Thymus (tissue), 11 donors: ENCODE data around the gene ELF5. TPM values are rescaled to one million over a fixed set of nuclear protein-coding genes. Genes with fewer than 3 reads are reported as not detected.

Experiments
- DNase-seq, 9 donors: peaks; one replicate each; pipeline ENCODE4 v3.0.0-alpha.2; 2013; ENCODE audit warnings: low spot score in 9 of 9, low read depth in 6 of 9, missing footprints in 1 of 9
- H3K27ac ChIP-seq, 2 donors: one replicate each; pipeline ENCODE4 v1.5.1; 2013; ENCODE audit warnings: control low read depth in 1 of 2, low read depth in 1 of 2, low read length in 1 of 2, mild to moderate bottlenecking in 1 of 2, moderate library complexity in 1 of 2
- H3K27me3 ChIP-seq, 2 donors: one replicate each; pipeline ENCODE4 v1.5.1; 2013; ENCODE audit warnings: low read length in 1 of 2; ENCODE audit not compliant: control insufficient read depth in 2 of 2, insufficient read depth in 1 of 2
- H3K36me3 ChIP-seq, 2 donors: one replicate each; pipeline ENCODE4 v1.5.1; 2013; ENCODE audit warnings: low read length in 1 of 2, mild to moderate bottlenecking in 1 of 2, moderate library complexity in 1 of 2; ENCODE audit not compliant: control insufficient read depth in 2 of 2, insufficient read depth in 2 of 2
- H3K4me1 ChIP-seq, 2 donors: one replicate each; pipeline ENCODE4 v1.5.1; 2013; ENCODE audit warnings: low read length in 2 of 2; ENCODE audit not compliant: control insufficient read depth in 2 of 2, insufficient read depth in 2 of 2
- H3K4me3 ChIP-seq, 2 donors: one replicate each; pipeline ENCODE4 v1.5.1; 2013; ENCODE audit warnings: low read length in 2 of 2, control low read depth in 1 of 2, mild to moderate bottlenecking in 1 of 2
- H3K9me3 ChIP-seq, 2 donors: one replicate each; pipeline ENCODE4 v1.5.1; 2013; ENCODE audit warnings: low read length in 1 of 2, mild to moderate bottlenecking in 1 of 2; ENCODE audit not compliant: control insufficient read depth in 2 of 2, insufficient read depth in 1 of 2
- WGBS: extraction: QIAGEN DNeasy Blood & Tissue Kit; methylation state at CpG from one replicate; pipeline ENCODE4 v1.1.7; 2013; 5-methylcytosine and 5-hydroxymethylcytosine counted together
- polyA plus RNA-seq: library from polyadenylated mRNA; stranded (reverse); fragments of 200-250 nt; gene quantifications from one replicate; pipeline ENCODE4 v1.2.3, GENCODE V29; 2013
- total RNA-seq: library from RNA; stranded (reverse); fragments of 120-200 nt; gene quantifications from one replicate; pipeline ENCODE4 v1.2.4, GENCODE V29; 2013
- donor health status: healthy.

ELF5 gene
- total and polyA plus RNA-seq, 2 donors: 0.52 to 4.5 TPM

GRCh38 chr11:34542089-34542488, 28.5 kb upstream of the ELF5 start:
- no peak overlapping the region for H3K4me3 ChIP-seq
- H3K4me1 ChIP-seq: no peaks in the 10 kb centered on the region
- H3K27ac ChIP-seq: no peak overlapping the region
- H3K36me3 ChIP-seq: no peaks in the 10 kb centered on the region
- peaks cover 0 to 4% of the 10 kb centered on the region in 2 donors for H3K27me3 ChIP-seq
- DNase-seq: no peak
- H3K9me3 ChIP-seq: no peaks in the 10 kb centered on the region

DNA sequence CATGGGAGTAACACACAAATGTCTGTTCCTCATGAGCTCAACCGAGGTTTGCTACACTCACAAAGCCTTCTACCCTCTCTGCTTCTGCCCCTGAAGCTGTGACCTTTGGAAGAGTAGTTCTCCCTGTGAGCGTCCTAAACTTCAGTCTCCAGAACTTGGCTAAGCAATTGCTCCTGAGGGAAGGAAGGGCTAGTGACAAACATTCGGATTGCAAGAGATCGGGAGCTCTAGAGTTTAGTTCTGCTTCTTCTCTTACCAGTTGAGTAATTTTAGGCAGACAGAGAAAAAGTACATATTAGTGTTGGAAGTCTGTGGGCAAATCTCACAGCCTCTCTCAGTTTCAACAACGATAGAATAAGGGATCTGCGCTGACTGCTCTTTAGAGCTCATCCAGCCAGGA, 27.3 kb upstream of the ELF5 start:
- Histone ChIP-seq H3K27ac (no peak overlapping the region), H3K4me3 (no peak overlapping the region), H3K9me3 (no peaks in the 10 kb centered on the region), H3K4me1 (no peaks in the 10 kb centered on the region), H3K27me3 (peaks cover 0 to 4% of the 10 kb centered on the region in 2 donors), H3K36me3 (no peaks in the 10 kb centered on the region)
- no peak for DNase-seq
- 80% methylated on average over 6 of the region's 6 CpGs for WGBS

DNA sequence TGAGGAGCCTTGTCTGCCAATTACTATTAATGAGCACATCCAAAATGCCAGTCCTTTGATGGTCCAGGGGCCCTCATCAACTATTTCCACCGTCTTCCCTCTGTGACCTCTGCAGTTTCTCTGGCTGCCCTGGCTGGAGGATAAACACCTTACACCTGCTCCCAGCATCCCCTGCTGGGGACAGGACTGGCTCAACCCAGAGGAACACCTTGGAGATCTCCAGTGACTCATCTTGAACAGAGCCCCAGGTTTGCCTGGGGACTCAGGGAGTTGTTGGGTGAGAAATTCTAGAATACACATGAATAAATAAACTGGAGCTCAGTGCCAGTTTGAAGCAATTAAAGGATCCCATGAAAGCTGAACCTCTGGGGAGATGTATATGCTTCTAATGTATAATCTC, 24.0 kb upstream of the ELF5 start:
- H3K4me1 ChIP-seq: no peaks in the 10 kb centered on the region
- H3K4me3 ChIP-seq: no peak overlapping the region
- peaks cover 0 to 4% of the 10 kb centered on the region in 2 donors for H3K27me3 ChIP-seq
- no peaks in the 10 kb centered on the region for H3K36me3 ChIP-seq
- no peak for DNase-seq
- no peaks in the 10 kb centered on the region for H3K9me3 ChIP-seq
- H3K27ac ChIP-seq: no peak overlapping the region
- WGBS: 90% methylated on average over 1 of the region's 1 CpG

DNA sequence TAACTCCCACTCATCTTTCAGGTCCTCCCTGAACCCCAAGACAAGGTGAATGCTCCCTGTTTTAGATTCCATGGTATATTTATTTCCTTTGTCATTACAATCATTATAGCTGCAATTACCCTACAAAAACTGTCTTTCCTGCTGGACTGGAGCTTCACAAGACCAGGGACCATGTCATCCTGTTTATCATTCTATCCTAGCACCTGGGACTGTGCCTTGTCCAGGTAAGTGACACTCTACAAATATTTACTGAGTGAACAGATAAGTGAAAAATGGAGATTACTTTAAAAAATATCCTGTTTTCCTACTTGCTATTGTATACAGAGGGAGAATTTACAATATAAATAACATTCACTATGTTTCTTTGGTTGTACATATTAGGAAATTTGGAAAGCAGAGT, 22.5 kb upstream of the ELF5 start:
- no peaks in the 10 kb centered on the region for H3K36me3 ChIP-seq
- no peak for DNase-seq
- no peak overlapping the region for H3K27ac ChIP-seq
- H3K4me3 ChIP-seq: no peak overlapping the region
- no peaks in the 10 kb centered on the region for H3K9me3 ChIP-seq
- H3K27me3 ChIP-seq: peaks cover 0 to 2% of the 10 kb centered on the region in 2 donors
- H3K4me1 ChIP-seq: no peaks in the 10 kb centered on the region

GRCh38 chr11:34534826-34535225, 21.2 kb upstream of the ELF5 start:
- 97% methylated on average over 3 of the region's 3 CpGs for WGBS
- Histone ChIP-seq H3K4me3 (no peak overlapping the region), H3K36me3 (no peaks in the 10 kb centered on the region), H3K27ac (no peak overlapping the region), H3K27me3 (peaks cover 0 to 2% of the 10 kb centered on the region in 2 donors), H3K9me3 (no peaks in the 10 kb centered on the region), H3K4me1 (no peaks in the 10 kb centered on the region)
- no peak for DNase-seq

DNA sequence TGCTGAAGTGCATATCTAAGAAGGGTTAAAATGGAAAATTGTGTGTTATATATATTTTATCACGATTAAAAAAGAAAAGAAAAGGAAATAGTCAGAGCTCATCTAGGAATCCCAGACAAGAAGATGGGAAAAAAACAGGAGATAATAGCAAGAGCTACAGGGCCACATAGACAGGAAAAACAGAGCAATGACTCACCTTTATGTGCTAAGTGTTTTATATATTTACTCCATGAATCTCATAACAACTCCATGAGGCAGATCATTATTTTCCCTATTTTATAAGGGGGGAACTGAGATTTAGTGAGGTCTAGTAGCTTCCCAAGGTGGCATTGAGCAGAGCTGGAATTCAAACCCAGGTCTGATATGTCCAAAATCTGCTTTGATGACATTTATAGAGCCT, 18.1 kb upstream of the ELF5 start:
- Histone ChIP-seq H3K27ac (no peak overlapping the region), H3K9me3 (no peaks in the 10 kb centered on the region), H3K4me3 (no peak overlapping the region), H3K4me1 (no peaks in the 10 kb centered on the region), H3K36me3 (no peaks in the 10 kb centered on the region), H3K27me3 (no peaks in the 10 kb centered on the region)
- WGBS: 89% methylated on average over 1 of the region's 1 CpG
- no peak for DNase-seq

DNA sequence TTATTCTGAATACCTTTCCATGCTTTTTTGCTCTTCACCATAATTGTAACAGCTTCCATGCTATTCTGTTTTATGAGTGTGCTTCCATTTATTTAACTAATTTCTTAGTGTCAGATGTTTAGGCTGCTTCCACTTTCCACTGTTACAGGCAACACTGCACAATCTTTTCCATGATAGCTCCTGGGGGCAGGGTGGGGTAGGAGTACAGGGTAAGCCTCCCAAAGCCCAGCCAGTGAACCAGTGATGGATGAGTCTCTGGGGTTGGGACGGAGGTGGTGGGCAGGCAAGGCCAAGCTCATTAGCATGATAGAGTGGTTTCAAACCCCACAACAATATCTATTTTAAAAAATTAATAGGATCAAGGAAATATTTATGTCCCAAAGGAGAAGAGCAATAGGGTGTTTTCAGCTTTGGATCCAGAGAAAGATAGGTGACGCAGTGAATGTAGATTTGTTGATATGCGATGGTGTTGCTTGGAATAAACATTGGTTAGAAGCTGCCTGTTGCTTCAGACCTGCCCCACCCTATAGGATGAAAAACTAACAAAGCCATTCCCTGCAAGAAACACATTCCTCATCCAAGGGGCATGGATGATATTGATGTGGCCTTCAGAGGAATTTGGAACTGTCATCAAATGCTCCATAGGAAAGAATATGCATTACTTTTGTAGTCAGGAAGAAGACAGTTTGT, 17.1 kb upstream of the ELF5 start:
- 97% methylated on average over 3 of the region's 3 CpGs for WGBS
- DNase-seq: no peak
- Histone ChIP-seq H3K4me3 (no peak overlapping the region), H3K9me3 (no peaks in the 10 kb centered on the region), H3K27ac (no peak overlapping the region), H3K27me3 (no peaks in the 10 kb centered on the region), H3K4me1 (no peaks in the 10 kb centered on the region), H3K36me3 (no peaks in the 10 kb centered on the region)

GRCh38 chr11:34529643-34530042, 16.0 kb upstream of the ELF5 start:
- Histone ChIP-seq H3K36me3 (no peaks in the 10 kb centered on the region), H3K4me3 (no peak overlapping the region), H3K27me3 (no peaks in the 10 kb centered on the region), H3K9me3 (no peaks in the 10 kb centered on the region), H3K27ac (no peak overlapping the region), H3K4me1 (no peaks in the 10 kb centered on the region)
- no peak for DNase-seq
- WGBS: 96% methylated on average over 1 of the region's 1 CpG

GRCh38 chr11:34528072-34528471, 14.5 kb upstream of the ELF5 start:
- DNase-seq: no peak
- Histone ChIP-seq H3K4me1 (no peaks in the 10 kb centered on the region), H3K9me3 (no peaks in the 10 kb centered on the region), H3K4me3 (no peak overlapping the region), H3K36me3 (no peaks in the 10 kb centered on the region), H3K27me3 (no peaks in the 10 kb centered on the region), H3K27ac (no peak overlapping the region)
- WGBS: 94% methylated on average over 2 of the region's 2 CpGs
